GM18519 (cell line): ENCODE results near the gene NTRK3.
"Not testable (repeated sequence)": the region's sequence is repeated elsewhere in the genome, so short reads cannot be mapped to it uniquely, and the experiment has no call there.

ENCODE experiments used
- ATAC-seq: cut with Tn5 transposase; IDR thresholded peaks from one replicate; pipeline ENCODE4 v1.9.1; 2021; ENCODE audit warnings: mild to moderate bottlenecking, moderate library complexity; ENCODE audit not compliant: unreplicated experiment, low FRiP score

NTRK3 gene

GRCh38 chr15:88043396-88043795 lies 213.1 kb downstream of the NTRK3 start:
- ATAC-seq = no peak

- no peak for ATAC-seq
Measured at GRCh38 chr15:88042047-88042446, 214.5 kb downstream of the NTRK3 start.

- no peak for ATAC-seq
Measured at GRCh38 chr15:88040516-88040915, 216.0 kb downstream of the NTRK3 start.

- no peak for ATAC-seq
Measured at GRCh38 chr15:88038261-88038660, 218.3 kb downstream of the NTRK3 start.

GRCh38 chr15:88036154-88036839 lies 220.2 kb downstream of the NTRK3 start:
- no peak for ATAC-seq

GRCh38 chr15:88035381-88035780 lies 221.2 kb downstream of the NTRK3 start:
- ATAC-seq = no peak

- ATAC-seq = not testable (repeated sequence)
Measured at GRCh38 chr15:88033421-88033820, 223.1 kb downstream of the NTRK3 start.

GRCh38 chr15:88032787-88033186 lies 223.8 kb downstream of the NTRK3 start:
- no peak for ATAC-seq

GRCh38 chr15:88031461-88031860 lies 225.1 kb downstream of the NTRK3 start:
- ATAC-seq = no peak

GRCh38 chr15:88029696-88030095 lies 226.8 kb downstream of the NTRK3 start:
- no peak for ATAC-seq

- no peak for ATAC-seq
Measured at GRCh38 chr15:88028024-88028423, 228.5 kb downstream of the NTRK3 start.

GRCh38 chr15:88023914-88024313 lies 232.6 kb downstream of the NTRK3 start:
- no peak for ATAC-seq

GRCh38 chr15:88022716-88023115 lies 233.8 kb downstream of the NTRK3 start:
- no peak for ATAC-seq

GRCh38 chr15:88021601-88022000 lies 234.9 kb downstream of the NTRK3 start:
- ATAC-seq = no peak

GRCh38 chr15:88020806-88021205 lies 235.7 kb downstream of the NTRK3 start:
- no peak for ATAC-seq

- no peak for ATAC-seq
Measured at GRCh38 chr15:88019656-88020055, 236.9 kb downstream of the NTRK3 start.

- no peak for ATAC-seq
Measured at GRCh38 chr15:88018869-88019641, 237.5 kb downstream of the NTRK3 start.

GRCh38 chr15:88017753-88018152 lies 238.8 kb downstream of the NTRK3 start:
- ATAC-seq = no peak

GRCh38 chr15:88016406-88016805 lies 240.1 kb downstream of the NTRK3 start:
- ATAC-seq = no peak

GRCh38 chr15:88015228-88015860 lies 241.2 kb downstream of the NTRK3 start:
- ATAC-seq = no peak

- no peak for ATAC-seq
Measured at GRCh38 chr15:88014454-88015160, 241.9 kb downstream of the NTRK3 start.
